ENCODE data around the gene HIVEP3. TPM values are rescaled to one million over a fixed set of nuclear protein-coding genes. Genes with fewer than 3 reads are reported as not detected.

HIVEP3 gene
- polyA plus RNA-seq, 1 donor (not counting 4 experiments of a cell fraction or from before 2014, with no cell fraction given), result 1.1 TPM

DNA sequence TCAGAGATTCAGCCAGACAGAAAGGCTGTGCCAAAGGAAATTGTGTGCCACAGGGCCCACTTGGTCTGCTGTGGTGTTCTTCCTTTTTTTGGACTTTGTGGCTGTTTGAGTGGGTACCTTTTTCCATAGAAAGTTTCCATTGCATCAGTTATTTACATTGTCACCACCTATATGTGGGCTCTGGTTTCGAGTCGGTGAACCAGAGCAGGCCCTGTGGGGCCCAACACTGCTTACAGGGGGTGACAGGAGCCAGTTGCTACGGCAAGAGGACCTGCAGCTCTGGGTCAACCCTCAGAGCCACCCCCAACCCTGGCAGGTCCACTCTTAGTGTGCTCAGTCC lies 277.3 kb downstream of the HIVEP3 start:
- peaks cover 8% of the 10 kb centered on the region for H3K4me1 ChIP-seq (ENCODE audit: control insufficient read depth, extremely low read depth, insufficient read depth, low read length)
- no peak overlapping the region for H3K9ac ChIP-seq (ENCODE audit: control insufficient read depth, extremely low read depth, insufficient read depth, low read length)
- H3K27me3 ChIP-seq (ENCODE audit: control insufficient read depth, extremely low read depth, insufficient read depth, low read length), result no peaks in the 10 kb centered on the region
- no peak overlapping the region for H2AFZ ChIP-seq (ENCODE audit: control insufficient read depth, low read length)
- H3K27ac ChIP-seq (ENCODE audit: control insufficient read depth, insufficient read depth, low read length), result no peak overlapping the region
- no peak for TF ChIP-seq EZH2 (IDR thresholded peaks at IDR 0.05; ENCODE audit: low read length)
- TF ChIP-seq, protein P1, sequence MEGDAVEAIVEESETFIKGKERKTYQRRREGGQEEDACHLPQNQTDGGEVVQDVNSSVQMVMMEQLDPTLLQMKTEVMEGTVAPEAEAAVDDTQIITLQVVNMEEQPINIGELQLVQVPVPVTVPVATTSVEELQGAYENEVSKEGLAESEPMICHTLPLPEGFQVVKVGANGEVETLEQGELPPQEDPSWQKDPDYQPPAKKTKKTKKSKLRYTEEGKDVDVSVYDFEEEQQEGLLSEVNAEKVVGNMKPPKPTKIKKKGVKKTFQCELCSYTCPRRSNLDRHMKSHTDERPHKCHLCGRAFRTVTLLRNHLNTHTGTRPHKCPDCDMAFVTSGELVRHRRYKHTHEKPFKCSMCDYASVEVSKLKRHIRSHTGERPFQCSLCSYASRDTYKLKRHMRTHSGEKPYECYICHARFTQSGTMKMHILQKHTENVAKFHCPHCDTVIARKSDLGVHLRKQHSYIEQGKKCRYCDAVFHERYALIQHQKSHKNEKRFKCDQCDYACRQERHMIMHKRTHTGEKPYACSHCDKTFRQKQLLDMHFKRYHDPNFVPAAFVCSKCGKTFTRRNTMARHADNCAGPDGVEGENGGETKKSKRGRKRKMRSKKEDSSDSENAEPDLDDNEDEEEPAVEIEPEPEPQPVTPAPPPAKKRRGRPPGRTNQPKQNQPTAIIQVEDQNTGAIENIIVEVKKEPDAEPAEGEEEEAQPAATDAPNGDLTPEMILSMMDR (optimal IDR thresholded peaks at IDR 0.05 in 1 of 3, IDR thresholded peaks at IDR 0.05 in 1 of 3, conservative IDR thresholded peaks at IDR 0.05 in 1 of 3; ENCODE audit: extremely low read depth in 1 of 3, insufficient read depth in 2 of 3, low read length in 3 of 3), result no peak
- no peak overlapping the region for H3K4me3 ChIP-seq (ENCODE audit: control insufficient read depth in 2 of 3, extremely low read depth in 1 of 3, insufficient read depth in 2 of 3, low read depth in 1 of 3, low read length in 3 of 3)
- dilution Hi-C loops (cut with MboI; ENCODE audit: extremely low pct_ligation_motif_present, low sequenced_read_pairs), result no loop called here
- no peaks in the 10 kb centered on the region for H4K20me1 ChIP-seq (ENCODE audit: control insufficient read depth, extremely low read depth, insufficient read depth, low read length)
- no peak for FAIRE-seq
- H3K79me2 ChIP-seq (ENCODE audit: control insufficient read depth, insufficient read depth, low read length), result no peaks in the 10 kb centered on the region
- no peak for DNase-seq (ENCODE audit: low read depth, low spot score)
- H3K9me3 ChIP-seq (ENCODE audit: control insufficient read depth, low read depth, low read length), result no peaks in the 10 kb centered on the region
- no peaks in the 10 kb centered on the region for H3K9me1 ChIP-seq (ENCODE audit: control insufficient read depth, extremely low read depth, insufficient read depth, low read length)
- no peaks in the 10 kb centered on the region for H3K36me3 ChIP-seq (ENCODE audit: control insufficient read depth in 2 of 2, extremely low read depth in 1 of 2, insufficient read depth in 2 of 2, low read length in 2 of 2)
- no peak overlapping the region for H3K4me2 ChIP-seq (ENCODE audit: control insufficient read depth, extremely low read depth, insufficient read depth, low read depth, low read length)

DNA sequence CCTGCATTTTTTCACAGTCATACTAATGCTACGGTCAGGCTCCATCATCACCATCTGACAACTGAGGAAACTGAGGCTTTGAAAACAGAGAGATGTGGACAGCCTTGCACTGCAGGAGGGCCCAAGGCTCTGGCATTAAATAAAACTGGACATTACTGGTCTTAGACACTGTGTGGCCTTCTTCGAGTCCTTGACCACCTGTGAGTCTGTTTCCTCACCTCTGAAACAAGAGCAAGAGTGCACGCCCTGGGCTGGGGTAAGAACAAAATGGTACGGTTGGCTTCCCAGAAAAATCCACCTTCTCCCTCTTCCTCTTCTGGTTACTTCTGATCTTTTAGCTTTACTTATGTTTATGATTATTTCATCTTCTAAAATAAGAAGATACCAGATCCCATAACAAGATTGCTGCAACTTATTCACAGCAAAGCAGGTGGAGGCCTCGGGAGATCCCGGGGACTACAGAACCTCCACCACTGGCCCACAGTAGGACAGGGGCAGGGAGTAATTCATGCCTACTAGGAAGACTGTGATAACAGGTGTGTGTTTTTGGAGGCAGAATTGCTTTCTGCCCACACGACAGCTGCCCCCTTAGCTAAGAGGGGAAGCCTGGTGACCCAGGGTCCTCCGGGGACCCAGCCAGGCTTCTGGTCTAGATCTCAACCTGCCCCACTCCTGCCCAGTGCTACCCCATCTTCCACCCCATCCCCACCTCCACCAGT lies 277.8 kb downstream of the HIVEP3 start:
- dilution Hi-C loops (cut with MboI; ENCODE audit: extremely low pct_ligation_motif_present, low sequenced_read_pairs), result no loop called here
- Histone ChIP-seq H3K36me3 (ENCODE audit: control insufficient read depth in 2 of 2, extremely low read depth in 1 of 2, insufficient read depth in 2 of 2, low read length in 2 of 2) (no peaks in the 10 kb centered on the region), H3K9ac (ENCODE audit: control insufficient read depth, extremely low read depth, insufficient read depth, low read length) (no peak overlapping the region), H3K79me2 (ENCODE audit: control insufficient read depth, insufficient read depth, low read length) (no peaks in the 10 kb centered on the region), H3K27me3 (ENCODE audit: control insufficient read depth, extremely low read depth, insufficient read depth, low read length) (no peaks in the 10 kb centered on the region), H3K4me3 (ENCODE audit: control insufficient read depth in 2 of 3, extremely low read depth in 1 of 3, insufficient read depth in 2 of 3, low read depth in 1 of 3, low read length in 3 of 3) (no peak overlapping the region), H4K20me1 (ENCODE audit: control insufficient read depth, extremely low read depth, insufficient read depth, low read length) (no peaks in the 10 kb centered on the region), H2AFZ (ENCODE audit: control insufficient read depth, low read length) (no peak overlapping the region), H3K4me1 (ENCODE audit: control insufficient read depth, extremely low read depth, insufficient read depth, low read length) (peaks cover 8% of the 10 kb centered on the region), H3K9me1 (ENCODE audit: control insufficient read depth, extremely low read depth, insufficient read depth, low read length) (no peaks in the 10 kb centered on the region), H3K4me2 (ENCODE audit: control insufficient read depth, extremely low read depth, insufficient read depth, low read depth, low read length) (no peak overlapping the region), H3K9me3 (ENCODE audit: control insufficient read depth, low read depth, low read length) (no peaks in the 10 kb centered on the region), H3K27ac (ENCODE audit: control insufficient read depth, insufficient read depth, low read length) (no peak overlapping the region)
- TF ChIP-seq, protein P1 (optimal IDR thresholded peaks at IDR 0.05 in 1 of 3, IDR thresholded peaks at IDR 0.05 in 1 of 3, conservative IDR thresholded peaks at IDR 0.05 in 1 of 3; ENCODE audit: extremely low read depth in 1 of 3, insufficient read depth in 2 of 3, low read length in 3 of 3), result no peak
- TF ChIP-seq EZH2 (IDR thresholded peaks at IDR 0.05; ENCODE audit: low read length), result no peak
- DNase-seq (ENCODE audit: low read depth, low spot score) (no peak), FAIRE-seq (no peak)

Measured in keratinocyte (primary cell).